HG03354 (cell line): ENCODE results near the gene STBD1.
"Not testable (repeated sequence)": the region's sequence is repeated elsewhere in the genome, so short reads cannot be mapped to it uniquely, and the experiment has no call there.

Experiments used
- ATAC-seq: cut with Tn5 transposase; IDR thresholded peaks from one replicate; pipeline ENCODE4 v1.9.1; 2021; ENCODE audit warnings: mild to moderate bottlenecking; ENCODE audit not compliant: unreplicated experiment, poor library complexity, severe bottlenecking

The STBD1 gene

DNA sequence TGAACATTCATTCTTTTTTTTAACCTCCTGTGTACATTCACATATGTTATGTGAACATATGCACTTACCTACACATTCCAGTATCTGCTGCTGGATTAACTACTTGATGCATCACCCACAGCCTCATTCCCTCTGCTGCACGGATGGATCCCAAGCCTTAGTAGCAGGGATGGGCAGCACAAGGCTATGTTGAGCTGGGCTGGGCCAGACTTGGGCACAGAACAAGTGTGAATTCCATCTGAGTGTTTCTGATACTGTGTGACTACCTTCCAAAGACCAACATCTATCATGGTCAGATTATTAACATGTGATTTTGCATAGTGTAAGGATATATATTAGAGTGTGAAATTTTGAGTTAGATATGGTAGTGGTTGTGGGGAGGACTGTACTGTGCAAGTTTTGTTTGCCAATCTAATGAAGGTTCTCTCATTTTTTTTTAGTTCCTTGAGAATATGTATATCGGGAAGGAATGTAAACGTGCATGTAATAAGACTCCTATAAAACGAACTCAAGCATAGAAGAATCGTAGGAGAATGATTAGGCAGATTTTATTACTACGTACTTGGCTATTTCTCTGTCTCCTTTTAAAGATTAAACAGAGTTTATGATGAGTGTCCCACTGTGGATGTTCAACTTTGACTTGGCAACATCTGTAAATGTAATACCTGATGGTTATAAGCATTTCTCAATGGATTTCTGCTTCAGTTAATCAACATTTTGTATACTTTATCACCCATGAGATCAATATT, 23.4 kb upstream of the STBD1 start:
- ATAC-seq: no peak

GRCh38 chr4:76283900-76284299, 22.6 kb upstream of the STBD1 start:
- ATAC-seq: no peak

DNA sequence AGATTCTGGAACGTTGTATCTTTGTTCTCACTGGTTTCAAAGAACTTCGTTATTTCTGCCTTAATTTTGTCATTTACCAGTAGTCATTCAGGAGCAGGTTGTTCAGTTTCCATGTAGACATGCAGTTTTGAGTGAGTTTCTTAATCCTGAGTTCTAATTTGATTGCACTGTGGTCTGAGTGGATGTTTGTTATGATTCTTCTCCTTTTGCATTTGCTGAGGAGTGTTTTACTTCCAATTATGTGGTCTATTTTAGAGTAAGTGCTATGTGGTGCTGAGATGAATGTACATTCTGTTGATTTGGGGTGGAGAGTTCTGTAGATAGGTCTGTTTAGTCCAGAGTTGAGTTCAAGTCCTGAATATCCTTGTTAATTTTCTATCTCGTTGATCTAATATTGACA, 18.7 kb upstream of the STBD1 start:
- ATAC-seq: not testable (repeated sequence)

DNA sequence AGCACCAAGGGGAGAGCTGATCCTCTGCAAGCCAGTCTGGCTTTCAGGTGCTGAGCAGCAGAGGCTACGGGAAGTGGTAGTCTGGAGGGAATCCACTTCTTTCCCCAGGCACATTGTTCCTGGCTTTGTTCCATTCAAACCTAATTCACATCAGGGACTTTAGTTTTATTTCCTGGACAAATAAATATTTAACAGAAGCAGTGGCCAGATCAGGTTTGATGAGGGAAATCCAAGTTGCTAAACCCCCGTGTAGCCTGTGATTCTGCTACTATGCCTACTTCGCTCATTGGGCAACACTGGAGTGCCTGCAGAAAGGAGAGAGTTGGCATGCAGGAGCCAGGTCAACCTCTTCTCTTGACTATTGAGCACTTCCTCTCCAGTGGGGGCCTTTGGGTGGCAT, 13.8 kb upstream of the STBD1 start:
- ATAC-seq: no peak

- no peak for ATAC-seq
Observed at GRCh38 chr4:76293772-76294171, 12.8 kb upstream of the STBD1 start.

DNA sequence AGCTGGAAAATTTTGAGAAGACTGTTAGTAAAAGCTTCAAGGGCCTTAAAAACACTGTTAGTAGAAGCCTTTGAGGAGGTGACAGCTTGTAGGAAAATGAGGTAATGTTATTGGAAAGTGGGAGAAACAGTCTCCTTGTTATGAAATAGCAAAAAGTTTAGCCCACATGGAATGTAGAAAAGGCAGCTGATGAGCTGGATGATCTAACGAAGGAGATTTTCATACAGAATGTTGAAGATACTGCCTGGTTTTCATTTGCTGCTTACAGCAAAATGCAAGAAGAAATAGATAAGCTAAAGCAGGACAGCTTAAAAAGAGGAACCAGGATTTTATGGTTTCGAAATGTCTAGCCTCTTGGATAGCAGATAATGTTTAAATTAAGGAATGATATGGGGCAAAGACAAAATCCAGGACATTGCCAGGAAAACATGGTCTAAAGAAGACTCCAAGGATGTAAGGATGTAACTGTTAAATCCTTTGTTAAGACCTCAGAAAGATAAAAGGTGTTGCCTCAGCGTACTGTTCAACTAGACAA, 10.2 kb upstream of the STBD1 start:
- ATAC-seq: no peak

DNA sequence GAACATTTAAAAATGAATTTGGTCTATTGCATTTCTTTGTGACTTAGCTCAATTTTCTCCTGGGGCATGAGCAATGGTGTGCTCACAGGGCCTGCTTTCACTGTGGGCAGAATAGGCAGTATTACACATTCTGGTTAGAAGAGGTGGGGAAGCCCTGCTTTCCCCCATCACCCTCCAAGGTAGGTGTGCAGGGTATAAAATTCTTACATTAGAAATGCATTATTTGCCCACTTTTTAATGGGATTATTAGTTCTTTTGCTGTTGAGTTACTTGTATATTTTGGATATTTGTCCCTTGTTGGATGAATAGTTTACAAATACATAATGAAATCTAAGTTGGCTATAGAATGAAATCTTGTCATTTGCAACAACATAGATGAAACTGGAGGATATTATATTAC, 8.3 kb upstream of the STBD1 start:
- no peak for ATAC-seq

DNA sequence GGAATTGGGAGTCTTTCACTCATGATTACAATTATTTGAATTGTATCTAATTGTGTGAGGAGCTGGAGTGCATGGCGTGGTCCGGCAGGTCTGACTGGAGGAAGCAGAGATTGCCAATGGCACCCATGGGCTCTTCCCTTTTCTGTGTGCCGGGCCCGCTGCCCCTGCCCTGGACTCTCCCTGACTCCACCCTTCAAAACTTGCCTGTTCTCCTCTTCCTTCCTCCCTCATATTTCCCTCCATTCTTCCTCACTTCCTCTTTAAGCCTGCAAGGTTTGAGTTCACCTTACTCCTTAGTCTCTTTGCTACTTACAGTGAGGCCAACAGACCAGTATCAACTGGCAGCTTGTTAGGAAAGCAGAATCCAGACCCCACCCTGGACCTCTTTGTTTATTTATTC, 6.5 kb upstream of the STBD1 start:
- ATAC-seq: no peak

DNA sequence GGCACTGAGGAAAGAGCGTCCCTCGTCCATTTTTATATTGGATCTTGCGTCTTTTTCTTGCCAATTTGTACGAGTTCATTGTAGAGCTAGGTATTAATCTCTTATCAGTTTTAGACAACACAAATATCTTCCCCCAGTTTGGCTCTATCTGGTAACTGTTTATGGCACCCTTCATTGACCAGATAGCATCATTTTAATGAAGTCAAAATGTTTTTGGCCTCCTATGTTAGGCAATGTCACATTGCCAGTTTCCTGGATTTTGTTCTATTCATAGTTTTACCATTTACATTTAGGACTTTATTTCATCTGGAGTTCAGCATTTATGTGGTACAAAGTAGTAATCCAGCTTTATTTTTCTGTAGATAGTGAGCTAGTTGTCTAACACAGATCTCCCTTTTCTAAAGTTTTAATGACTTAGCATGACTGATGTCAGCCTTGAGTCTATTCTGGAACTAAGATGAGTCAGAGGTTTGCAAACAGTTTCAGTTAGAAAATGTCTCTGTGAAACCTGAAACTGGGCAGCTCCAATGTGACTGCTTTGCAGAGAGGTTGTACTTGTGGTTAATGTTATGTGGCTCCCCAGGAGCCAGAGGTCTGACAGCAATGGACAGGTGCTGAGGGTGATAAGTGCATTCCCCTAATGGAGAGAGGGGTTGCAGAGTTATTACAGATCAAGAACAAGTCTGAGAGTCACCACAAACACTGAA, 5.3 kb upstream of the STBD1 start:
- peak; percentile 99 for ATAC-seq

GRCh38 chr4:76301775-76302162, 4.8 kb upstream of the STBD1 start:
- ATAC-seq: no peak

DNA sequence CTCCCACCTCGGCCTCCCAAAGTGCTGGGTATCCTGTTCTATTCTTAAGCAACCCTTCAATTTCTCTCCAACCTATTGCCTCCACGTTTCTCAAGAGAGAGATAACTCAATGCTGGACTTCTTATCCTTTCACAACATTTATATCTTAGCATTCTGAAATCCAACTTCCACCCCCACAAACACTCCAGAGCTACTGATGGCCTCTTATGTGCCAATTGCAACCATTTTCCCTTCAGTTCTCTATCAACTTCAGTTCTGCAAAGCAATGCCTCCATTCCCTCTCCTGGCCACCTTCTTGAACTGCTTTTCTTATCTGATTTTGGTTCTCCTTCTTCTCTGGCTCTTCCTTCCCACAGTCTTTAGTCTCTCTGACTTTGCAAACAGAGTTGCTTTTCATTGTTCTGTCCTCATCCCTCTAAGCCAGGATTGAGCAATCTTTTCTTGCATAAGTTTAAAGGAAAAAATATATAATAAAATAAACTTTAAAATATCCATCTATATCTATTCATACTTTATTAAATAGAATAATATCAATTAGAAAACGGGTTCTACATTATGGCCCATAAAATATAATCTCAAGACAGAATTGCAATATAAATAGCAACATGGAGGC, 3.6 kb upstream of the STBD1 start:
- ATAC-seq: no peak

- ATAC-seq: no peak
Observed at GRCh38 chr4:76305033-76305687, 1.4 kb upstream of the STBD1 start.

DNA sequence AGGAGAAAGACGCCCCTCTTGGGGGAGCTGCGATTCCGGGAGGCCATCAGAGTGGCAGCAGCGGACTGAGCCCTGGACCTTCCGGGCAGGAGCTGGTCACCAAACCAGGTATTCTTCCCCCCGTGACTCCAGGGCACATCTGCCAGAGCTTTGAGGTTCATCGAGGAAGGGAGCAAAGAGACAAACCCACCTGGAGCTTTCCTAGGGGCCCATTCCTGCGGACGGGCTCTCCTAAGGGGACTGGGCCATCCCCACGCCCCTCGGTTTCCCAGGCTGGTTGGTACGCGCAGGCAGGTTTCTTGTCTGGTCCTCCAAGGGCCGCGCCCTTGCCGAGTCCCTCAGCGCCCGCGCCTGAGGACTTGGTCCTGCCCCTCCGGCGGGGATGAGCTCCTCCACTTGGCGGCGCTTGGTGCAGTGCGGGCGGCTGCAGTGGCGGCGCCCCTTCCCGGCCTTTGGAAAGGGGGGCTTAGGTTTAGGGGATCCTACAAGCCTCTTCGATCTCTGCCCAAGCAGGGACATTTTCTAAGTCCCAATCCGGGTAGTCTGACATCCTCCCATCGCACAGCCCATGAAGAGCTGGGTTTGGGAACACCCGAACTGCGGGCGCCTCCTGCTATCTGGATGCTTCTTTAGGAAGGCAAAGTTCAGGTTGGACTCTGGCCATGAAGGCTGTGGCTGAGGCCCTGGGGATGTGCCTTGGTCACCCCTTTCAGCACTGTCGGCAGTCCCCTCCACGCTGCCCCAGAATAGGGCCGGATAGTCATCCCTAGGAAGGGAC, 538 bp downstream of the STBD1 start:
- ATAC-seq: no peak

- ATAC-seq: no peak
Observed at GRCh38 chr4:76307660-76308014, 1.1 kb downstream of the STBD1 start.

GRCh38 chr4:76308548-76308947, 2.0 kb downstream of the STBD1 start:
- ATAC-seq: no peak

GRCh38 chr4:76309939-76310550, 3.5 kb downstream of the STBD1 start:
- ATAC-seq: no peak

- ATAC-seq: no peak
Observed at GRCh38 chr4:76310683-76311082, 4.2 kb downstream of the STBD1 start.

GRCh38 chr4:76311896-76312331, 5.4 kb downstream of the STBD1 start:
- ATAC-seq: no peak

DNA sequence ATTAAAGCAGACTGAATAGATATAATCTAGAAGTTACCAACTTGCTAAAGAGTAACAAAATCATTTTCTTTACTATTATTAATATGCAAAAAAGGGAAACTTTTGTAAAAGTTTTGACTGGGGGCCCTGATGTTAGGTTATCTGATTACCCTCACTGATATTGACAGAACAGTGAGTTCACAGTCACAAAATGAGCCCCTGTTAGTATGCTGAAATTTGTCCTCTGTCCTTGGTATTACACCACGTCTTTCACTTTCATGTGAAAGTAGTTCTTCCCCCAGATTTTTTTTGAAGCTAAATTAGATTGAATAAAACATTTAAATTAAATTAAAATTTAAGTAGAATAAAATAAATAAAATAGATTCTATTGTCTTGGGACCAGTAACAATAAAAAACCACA, 5.9 kb downstream of the STBD1 start:
- ATAC-seq: no peak
